Measurements from ENCODE around the gene SH2D4B.

DNA sequence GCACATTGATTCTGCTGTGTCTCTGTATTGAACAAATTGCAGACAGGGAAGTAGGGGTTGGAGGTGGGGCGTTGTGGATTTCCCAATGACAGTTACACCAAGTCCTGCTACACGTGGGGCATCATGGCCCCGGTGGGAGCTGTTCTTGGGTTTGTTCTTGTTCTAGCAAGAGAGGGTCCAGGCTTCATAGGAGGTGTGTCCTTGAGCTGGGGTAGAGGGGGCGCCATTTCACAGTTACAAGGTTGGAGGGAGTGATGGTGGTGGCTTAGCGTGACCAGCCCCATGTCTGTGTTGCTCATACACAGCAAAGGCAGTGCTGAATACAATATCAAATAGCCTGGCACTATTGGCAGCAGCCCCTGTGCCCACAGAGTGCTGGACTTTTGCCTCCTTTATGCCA lies 15.7 kb downstream of the SH2D4B start:
- TF ChIP-seq, protein P1, sequence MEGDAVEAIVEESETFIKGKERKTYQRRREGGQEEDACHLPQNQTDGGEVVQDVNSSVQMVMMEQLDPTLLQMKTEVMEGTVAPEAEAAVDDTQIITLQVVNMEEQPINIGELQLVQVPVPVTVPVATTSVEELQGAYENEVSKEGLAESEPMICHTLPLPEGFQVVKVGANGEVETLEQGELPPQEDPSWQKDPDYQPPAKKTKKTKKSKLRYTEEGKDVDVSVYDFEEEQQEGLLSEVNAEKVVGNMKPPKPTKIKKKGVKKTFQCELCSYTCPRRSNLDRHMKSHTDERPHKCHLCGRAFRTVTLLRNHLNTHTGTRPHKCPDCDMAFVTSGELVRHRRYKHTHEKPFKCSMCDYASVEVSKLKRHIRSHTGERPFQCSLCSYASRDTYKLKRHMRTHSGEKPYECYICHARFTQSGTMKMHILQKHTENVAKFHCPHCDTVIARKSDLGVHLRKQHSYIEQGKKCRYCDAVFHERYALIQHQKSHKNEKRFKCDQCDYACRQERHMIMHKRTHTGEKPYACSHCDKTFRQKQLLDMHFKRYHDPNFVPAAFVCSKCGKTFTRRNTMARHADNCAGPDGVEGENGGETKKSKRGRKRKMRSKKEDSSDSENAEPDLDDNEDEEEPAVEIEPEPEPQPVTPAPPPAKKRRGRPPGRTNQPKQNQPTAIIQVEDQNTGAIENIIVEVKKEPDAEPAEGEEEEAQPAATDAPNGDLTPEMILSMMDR (IDR thresholded peaks at IDR 0.05; ENCODE audit: insufficient read depth, low read length), result no peak
- TF ChIP-seq SPI1 (IDR thresholded peaks at IDR 0.05; ENCODE audit: borderline replicate concordance, low read depth), result no peak

All from HL-60 (cell line).